Stimulated activated CD8-positive, alpha-beta memory T cell treated with anti-CD3 and anti-CD28 coated beads, Interleukin-15, amount 100 ng/mL, for 48 hours (primary cell): ENCODE data around the gene ACTR1A.

Experiments
- DNase-seq, 2 donors: peaks; one replicate each; pipeline ENCODE4 v3.0.0-alpha.2; 2020; ENCODE audit warnings: low read depth in 2 of 2

Gene ACTR1A

DNA sequence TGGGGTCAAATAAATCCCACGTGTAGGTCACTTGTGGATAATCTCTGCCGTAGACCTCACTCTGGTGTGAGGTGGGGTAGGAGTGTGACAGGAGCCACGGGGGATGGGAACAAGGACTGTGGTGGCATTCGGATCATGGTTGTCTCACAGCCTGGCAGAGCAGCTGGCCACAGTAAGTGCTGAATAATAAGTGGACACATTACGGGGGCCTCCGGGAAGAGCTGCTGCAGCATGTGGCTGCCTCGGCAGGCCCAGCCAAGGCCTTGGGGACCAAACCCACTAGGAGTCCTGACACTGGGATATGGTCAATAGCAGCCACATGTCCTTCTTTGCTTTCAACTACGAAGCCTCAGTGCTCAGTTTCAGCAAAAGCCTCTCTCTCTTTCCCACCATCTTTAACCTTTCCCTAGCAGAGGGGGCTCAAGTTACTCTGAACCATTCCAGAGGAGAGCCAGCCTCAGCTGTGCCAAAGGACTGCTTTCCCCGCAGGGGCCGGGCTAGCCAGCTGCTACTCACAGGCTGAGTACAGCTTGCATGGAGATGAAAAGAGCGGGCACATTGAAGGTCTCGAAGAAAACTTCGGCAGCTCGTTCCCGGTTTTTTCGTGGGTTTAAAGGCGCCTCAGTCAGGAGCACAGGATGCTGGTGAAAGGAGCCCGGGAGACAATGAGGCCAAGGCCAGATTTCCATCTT, 17.3 kb downstream of the ACTR1A start:
- DNase-seq, result no peak

DNA sequence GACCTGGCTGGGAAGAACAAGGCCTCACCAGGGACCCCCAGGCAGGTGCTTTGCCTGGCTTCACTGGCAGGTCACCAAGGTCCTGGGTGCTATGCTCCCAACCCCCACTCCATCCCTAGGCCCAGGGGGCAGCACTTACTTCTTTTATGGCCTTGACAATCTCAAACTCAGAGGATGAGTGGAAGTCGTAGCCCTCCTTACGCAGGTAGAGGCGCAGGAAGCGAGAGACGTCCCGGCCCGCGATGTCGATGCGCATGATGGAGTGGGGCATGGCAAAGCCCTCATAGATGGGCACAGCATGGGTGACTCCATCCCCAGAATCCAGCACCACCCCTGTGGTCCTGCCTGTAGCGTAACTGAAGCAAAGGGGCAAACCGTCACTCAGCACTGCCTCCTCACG, 18.5 kb downstream of the ACTR1A start:
- no peak for DNase-seq

- no peak for DNase-seq
Observed at GRCh38 chr10:102480396-102480795, 22.1 kb downstream of the ACTR1A start.

DNA sequence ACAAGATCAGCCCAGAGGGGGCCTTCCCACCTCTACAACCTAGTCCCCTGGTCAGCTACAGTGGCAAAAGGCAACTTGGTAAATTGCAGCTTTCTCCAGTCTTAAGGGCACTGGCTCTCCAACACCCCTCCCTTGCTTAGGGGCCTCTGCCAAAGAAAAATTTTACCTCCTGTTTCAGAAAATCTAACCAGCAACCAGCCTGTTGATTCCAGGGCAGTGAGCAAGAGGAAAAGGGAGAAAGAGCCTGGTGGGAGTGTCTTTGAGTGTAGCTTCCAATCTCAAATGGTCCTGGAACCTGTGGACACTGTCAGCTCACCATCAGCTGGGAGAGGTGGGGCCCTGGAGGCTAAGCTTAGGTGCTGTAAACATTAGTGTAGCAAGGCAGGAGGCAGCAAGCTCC, 22.9 kb downstream of the ACTR1A start:
- no peak for DNase-seq

DNA sequence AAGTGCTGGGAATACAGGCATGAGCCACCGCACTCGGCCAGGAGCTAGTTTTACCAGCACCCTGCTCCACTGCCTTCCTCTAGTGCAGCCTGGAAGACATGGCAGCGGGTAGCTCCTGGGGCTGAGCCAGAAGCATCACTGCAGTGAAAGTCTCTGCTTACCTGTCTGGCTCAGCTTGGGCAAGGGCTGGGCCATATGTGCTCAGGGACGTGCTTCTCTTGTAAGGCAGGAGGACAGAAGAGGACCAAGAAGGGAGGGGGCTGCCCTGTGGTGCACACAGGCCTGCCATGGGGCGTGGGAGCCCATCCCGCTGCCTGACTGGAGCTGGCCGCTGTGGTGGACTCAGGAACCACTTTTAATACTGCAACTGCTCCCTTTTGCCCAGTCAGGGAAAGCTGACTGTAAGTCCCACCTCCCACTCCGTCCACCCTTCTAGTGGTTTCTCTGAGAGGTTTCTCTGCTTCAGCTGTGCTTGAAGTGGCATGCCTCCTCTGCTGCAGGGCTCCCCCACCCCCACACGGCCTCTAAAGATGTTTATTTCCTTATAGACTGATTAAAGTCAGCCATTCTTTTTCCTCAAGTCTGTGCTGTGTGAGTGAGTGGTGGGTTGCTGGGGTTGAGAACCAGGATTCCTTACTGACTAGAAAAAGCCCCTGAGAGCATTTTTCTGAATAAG, 25.9 kb downstream of the ACTR1A start:
- DNase-seq, result no peak

DNA sequence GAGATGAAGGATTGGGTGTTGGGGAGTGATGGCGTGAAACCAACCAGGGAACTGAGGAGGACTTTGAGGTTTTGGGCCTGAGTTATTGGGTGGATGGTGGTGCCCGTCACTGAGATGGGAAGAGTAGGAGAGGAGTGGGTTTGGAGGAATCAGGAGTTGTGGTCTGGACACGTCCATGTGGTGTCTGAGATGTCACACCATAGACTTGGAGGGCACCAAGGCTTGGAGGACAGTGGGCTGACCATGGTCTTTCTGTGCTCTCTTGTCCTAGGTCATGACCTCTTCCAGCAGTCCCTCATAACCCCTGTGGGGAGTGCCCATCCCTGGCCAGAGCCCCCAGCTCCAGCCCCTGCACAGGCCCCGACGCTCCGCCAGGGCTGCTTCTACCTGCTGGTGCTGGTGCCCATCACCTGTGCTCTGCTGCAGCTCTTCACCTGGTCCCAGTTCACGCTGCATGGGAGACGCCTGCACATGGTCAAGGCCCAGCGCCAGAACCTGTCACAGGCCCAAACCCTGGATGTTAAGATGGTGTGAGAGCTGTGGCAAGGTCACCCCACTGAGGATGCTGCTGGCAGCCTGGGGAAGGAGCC, 27.0 kb downstream of the ACTR1A start:
- no peak for DNase-seq

DNA sequence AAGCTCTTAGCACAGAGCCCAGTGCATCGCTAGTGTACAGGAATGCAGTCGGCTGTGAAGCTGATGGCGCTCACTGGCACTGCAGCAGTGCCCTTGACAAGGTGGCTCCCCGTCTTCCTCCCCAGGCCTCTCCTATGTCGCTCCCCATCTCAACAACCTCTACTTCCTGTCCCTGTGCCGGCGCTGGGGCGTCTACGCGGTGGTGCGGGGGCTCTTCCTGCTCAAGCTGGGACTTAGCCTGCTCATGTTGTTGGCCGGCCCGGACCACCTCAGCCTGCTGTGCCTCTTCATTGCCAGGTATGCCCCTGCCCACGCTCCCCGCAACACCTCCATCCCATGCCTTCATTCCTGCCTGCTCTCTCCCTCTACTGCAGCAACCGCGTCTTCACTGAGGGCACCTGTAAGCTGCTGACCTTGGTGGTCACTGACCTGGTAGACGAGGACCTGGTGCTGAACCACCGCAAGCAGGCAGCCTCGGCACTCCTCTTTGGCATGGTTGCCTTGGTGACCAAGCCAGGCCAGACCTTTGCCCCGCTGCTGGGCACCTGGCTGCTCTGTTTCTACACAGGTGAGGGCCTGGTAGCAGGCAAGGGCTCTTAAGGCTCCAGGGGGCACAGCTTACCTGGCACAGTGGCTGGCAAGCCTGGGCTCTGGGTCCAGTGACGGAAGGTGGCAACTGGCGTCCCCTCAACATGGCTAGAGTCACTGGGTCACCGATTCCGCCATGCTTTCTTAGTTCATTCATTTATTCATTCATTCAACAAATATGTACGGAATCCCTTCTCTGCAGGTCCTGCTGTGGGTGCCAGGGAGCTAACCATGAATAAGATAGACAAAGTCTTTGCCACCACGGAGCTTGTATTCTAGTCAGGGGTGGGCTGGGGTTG, 28.8 kb downstream of the ACTR1A start:
- DNase-seq, result no peak

DNA sequence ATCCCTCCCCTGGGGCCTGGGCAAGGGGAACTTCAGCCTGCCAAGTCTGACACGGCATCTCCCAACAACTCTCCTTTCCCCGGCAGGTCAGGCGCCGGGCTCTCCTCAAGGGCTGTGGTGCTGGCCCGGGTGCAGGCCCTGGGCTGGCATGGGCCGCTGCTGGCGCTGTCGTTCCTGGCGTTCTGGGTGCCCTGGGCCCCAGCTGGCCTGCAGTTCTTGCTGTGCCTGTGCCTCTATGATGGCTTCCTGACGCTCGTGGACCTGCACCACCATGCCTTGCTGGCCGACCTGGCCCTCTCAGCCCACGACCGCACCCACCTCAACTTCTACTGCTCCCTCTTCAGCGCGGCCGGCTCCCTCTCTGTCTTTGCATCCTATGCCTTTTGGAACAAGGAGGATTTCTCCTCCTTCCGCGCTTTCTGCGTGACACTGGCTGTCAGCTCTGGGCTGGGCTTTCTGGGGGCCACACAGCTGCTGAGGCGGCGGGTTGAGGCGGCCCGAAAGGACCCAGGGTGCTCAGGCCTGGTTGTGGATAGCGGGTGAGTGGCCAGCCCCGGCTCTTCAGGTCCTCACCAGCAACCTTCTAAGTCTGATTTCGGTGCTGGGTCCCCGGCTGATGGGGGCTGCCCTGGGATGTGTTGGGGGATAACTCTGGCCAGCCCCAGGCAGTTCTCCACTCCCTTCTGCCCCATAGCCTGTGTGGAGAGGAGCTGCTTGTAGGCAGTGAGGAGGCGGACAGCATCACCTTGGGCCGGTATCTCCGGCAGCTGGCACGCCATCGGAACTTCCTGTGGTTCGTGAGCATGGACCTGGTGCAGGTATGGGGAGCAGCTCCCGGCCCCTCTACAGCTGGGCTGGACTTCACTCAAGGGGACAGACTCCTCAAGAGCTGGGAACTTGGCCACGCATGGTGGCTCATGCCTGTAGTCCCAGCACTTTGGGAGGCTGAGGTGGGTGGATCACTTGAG, 31.6 kb downstream of the ACTR1A start:
- DNase-seq, result no peak

DNA sequence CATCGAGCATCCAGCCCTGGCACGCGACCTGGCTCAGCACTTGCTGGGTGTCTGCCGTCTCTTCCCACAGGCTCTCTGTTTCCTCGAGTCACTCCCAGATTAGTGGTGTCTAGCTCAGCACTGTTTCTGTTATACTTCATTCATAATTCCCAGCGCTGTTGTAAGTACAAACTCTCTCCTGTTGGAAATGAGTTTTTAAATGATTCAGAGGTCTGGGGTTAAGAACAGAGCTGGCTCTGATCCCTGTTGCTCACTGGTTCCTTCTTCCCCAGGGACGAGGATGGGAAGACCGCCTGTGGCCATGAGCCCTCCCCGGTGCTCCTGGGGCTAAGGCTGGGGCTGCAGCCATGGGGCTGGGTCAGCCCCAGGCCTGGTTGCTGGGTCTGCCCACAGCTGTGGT, 33.8 kb downstream of the ACTR1A start:
- DNase-seq, result no peak

DNA sequence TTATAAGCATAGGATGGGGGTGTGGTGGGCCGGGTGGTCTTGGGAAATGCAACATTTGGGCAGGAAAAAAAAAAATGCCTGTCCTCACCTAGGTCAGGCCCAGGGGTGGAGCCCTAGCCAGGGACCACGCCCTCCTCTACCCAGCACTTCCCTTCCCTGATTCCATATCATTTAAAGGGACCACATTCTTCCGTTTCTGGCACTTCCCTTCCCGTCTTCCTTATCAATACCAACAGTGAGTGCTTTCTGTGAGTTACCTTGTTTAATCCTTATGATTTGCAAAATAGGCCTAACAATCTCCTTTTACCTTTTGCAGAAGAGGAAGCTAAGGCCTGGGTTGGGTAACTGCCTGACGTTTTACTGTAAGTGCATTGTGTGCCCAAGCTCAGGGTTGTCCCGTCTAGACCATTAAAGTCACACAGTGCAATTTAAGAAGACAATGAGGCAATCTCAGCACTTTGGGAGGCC, 34.5 kb downstream of the ACTR1A start:
- no peak for DNase-seq

- DNase-seq, result no peak
Observed at GRCh38 chr10:102467318-102467717, 35.2 kb downstream of the ACTR1A start.

GRCh38 chr10:102465466-102465865, 37.0 kb downstream of the ACTR1A start:
- DNase-seq, result no peak

- no peak for DNase-seq
Observed at GRCh38 chr10:102463983-102464382, 38.5 kb downstream of the ACTR1A start.

GRCh38 chr10:102462512-102463054, 39.9 kb downstream of the ACTR1A start:
- DNase-seq, result no peak

- peak; percentile 90 to 92 for DNase-seq
Observed at GRCh38 chr10:102461187-102462054, 41.1 kb downstream of the ACTR1A start.

- no peak for DNase-seq
Observed at GRCh38 chr10:102460836-102461186, 41.7 kb downstream of the ACTR1A start.

DNA sequence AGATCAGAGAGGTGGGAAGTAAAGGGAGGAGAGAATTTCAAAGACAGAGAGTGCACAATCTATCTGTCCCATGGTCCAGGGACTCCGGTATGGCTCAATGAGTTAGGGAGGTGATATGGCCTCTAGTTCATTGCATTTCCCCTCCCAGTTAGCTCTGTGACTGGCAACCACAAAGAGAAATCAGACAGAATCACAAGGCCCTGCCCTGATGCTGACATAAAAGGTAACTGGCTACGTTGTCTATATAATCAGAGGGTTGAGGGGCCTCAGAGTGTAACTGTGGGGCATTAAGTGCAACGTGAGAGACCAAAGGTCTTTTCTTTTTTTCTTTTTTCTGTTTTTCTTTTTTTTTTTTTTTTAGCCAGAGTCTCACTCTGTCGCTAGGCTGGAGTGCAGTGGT, 43.9 kb downstream of the ACTR1A start:
- DNase-seq, result no peak

- DNase-seq, result no peak
Observed at GRCh38 chr10:102457591-102458150, 44.8 kb downstream of the ACTR1A start.

GRCh38 chr10:102455893-102456471, 46.5 kb downstream of the ACTR1A start:
- no peak for DNase-seq
